RWPE1 (cell line): ENCODE data around the gene KCNN3.

Source experiments
- CTCF ChIA-PET: fragments of 350-600 bp; sonication (Branson Sonifier 250); formaldehyde crosslinking; extraction: SDS; loops from one replicate; lab custom pipeline; 2021; lab: Yijun Ruan, JAX
- POLR2A ChIA-PET: fragments of 400-600 bp; formaldehyde crosslinking; extraction: SDS; loops from one replicate; lab custom pipeline; 2020; ENCODE audit warnings: antibody characterized with exemption; ENCODE audit not compliant: low non-redundant PET; lab: Yijun Ruan, JAX
- DNase-seq: peaks from one replicate; pipeline ENCODE4 v3.0.0; 2012; ENCODE audit warnings: low spot score
- H3K27ac ChIP-seq: fragments of 450-650 bp; 2 replicates; pipeline ENCODE4 v1.5.1; 2017
- CTCF ChIP-seq: fragments of 450-650 bp; conservative IDR thresholded peaks from 2 replicates; pipeline ENCODE4 v1.5.1; 2017; ENCODE audit warnings: low read depth, mild to moderate bottlenecking

KCNN3 gene

DNA sequence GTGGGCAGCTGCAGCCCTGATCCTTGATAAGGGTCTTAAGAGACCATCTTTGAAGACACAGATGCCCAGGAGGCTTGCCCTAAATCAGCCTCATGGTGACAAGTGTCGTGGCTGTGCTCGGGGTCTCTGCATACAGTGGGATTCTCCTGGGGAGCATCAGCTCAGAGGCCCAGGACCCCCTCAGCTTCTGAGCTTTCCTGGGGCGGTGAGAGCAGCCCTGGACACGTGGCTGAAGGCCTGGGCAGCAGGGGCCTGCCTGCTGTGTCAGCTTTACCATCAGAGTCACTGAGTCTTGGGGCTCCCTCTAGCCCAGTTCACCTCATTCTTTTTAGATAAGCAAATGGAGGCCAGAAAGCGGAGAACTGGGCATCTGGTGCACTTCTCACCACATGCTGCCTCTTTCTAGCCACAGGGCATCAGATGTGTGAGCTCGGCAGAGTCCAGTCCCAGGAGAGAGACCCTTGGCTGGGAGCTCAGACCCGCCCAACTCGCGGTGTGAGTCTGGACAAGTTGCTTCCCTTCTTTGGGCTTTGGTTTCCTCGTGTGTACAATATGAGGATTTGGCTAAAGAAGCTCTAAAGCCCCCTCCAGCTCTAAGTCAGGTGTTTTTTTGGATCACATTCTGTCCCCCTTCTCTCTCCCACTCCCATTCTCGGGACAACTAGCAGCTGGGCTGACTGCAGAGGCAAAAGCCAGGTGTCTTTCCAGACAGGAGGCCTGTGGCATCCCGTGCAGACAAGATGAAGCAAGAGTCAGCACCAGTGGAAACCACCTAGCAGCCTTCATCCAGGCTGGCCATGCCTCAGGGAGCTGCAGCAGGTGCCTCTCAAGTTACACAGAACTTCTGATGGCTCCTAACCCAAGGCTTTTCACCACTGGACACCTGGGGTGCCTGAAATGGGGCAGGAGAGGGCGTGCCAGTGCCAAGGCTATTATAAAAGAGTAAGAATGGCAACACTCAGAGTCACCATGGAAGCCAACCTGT lies 119.1 kb downstream of the KCNN3 start:
- H3K27ac ChIP-seq = no peak overlapping the region
- DNase-seq = no peak
- no peak for TF ChIP-seq CTCF
- CTCF ChIA-PET = interaction anchor here (0.7 to 1.9 kb wide), 3 partner anchors 9 to 127 kb away, joined by 3 to 10 read pairs (median 3); no protein-coding TSS in a partner anchor
- POLR2A ChIA-PET = no interaction called here

GRCh38 chr1:154749078-154749760 lies 120.9 kb downstream of the KCNN3 start:
- DNase-seq = no peak
- CTCF ChIA-PET = interaction anchor here (0.9 to 1.5 kb wide), 2 partner anchors 68 to 80 kb away, joined by 3 read pairs; no protein-coding TSS in a partner anchor
- H3K27ac ChIP-seq = no peak overlapping the region
- TF ChIP-seq CTCF = no peak
- POLR2A ChIA-PET = no interaction called here

- TF ChIP-seq CTCF = no peak
- DNase-seq = no peak
- POLR2A ChIA-PET = no interaction called here
- H3K27ac ChIP-seq = no peak overlapping the region
- CTCF ChIA-PET = interaction anchor here (1.5 kb wide), 1 partner anchor 79 kb away, joined by 3 read pairs; no protein-coding TSS in a partner anchor
These were observed 121.7 kb downstream of the KCNN3 start for GRCh38 chr1:154748405-154748775.

DNA sequence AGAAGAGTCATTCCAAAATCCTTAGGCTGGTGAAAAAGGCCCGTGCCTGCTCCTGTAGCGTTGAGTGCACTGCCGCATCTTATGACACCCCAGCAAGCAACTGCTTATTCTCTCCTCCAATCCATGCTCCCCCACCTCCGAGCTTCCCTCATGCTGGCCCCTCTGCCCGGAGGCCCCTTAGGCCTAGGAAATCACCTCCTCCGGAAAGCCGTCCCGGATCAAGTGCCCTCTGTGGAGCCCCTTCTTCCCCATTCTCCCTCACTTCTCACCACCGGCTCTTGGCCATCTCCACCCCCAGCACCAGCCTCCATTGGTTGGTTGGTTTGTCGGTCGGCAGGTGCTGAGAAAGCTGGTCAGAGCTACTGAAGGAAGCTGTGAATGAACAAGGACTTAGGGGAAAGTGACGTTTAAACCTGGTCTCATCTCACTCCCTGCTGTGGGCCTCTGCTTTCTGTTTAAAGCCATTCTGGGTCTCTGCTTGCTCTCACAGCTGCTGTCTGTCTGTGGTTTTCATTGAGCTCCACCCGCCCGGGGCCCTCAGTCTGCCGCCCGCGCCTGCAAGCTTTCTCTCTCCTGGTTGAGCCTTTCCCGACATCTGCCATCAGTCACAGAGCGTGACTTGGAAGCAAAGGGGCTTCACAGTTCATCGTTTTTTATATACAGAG lies 122.2 kb downstream of the KCNN3 start:
- no peak for TF ChIP-seq CTCF
- ChIA-PET CTCF (interaction anchor here (0.5 to 1.5 kb wide), 3 partner anchors 38 to 399 kb away, joined by 3 to 6 read pairs (median 5); no protein-coding TSS in a partner anchor), POLR2A (no interaction called here)
- no peak overlapping the region for H3K27ac ChIP-seq
- no peak for DNase-seq

DNA sequence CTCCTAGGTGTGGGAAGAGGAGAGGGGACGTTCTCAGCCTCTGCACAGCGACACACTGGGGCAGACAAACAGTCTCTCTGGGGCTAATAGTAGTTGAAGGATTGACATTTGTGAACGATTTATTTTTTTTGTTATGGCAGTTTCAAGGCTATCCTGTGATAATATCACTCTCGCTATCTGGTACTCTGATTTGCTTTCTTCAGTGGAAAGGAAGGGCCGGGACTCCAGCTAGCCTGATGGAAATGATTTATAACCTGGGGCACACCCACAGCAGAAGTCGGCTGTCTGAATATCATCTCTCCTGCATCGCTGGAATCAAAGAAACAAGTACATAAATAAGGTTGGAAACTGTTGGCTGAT lies 122.7 kb downstream of the KCNN3 start:
- CTCF ChIA-PET = no interaction called here
- TF ChIP-seq CTCF = no peak
- DNase-seq = no peak
- no peak overlapping the region for H3K27ac ChIP-seq
- POLR2A ChIA-PET = no interaction called here
